HG03064 (cell line): ENCODE results near the gene ADD3.

ENCODE experiments used
- ATAC-seq: cut with Tn5 transposase; IDR thresholded peaks from one replicate; pipeline ENCODE4 v1.9.1; 2021; ENCODE audit warnings: low read depth; ENCODE audit not compliant: unreplicated experiment

Gene ADD3

DNA sequence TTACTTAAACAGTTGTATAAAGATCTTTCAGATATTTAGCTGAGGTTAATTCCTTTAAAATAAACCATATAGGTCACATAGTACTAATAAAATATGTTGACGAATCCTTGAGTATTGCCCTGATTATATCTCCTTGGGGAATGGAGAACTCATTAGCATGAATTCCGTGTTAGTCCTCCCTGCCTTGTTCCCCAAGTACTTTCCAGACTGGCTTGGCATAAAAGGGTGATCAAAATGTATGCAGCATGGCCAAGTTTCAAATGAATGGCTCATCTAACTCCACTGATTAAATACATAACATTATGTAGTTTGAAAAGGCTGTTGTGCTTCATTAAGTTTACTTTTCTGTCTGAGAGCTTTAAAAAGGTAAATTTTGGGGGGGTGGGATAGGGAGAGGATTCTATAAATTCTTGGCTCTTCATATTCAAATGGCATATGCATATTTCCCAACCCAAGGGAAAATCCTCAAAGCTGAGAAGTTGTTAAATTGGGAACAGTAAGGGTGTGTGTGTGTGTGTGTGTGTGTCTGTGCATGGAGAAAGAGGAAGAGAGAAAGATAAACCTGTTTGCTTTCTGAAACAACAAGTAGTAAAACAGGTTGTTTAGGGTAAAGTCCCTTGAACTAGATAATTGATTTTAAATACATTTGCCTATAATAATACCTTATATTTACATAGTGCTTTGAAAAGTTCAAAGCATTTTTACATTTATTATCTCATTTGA is 4.8 kb upstream of the ADD3 start:
- ATAC-seq, result no peak

DNA sequence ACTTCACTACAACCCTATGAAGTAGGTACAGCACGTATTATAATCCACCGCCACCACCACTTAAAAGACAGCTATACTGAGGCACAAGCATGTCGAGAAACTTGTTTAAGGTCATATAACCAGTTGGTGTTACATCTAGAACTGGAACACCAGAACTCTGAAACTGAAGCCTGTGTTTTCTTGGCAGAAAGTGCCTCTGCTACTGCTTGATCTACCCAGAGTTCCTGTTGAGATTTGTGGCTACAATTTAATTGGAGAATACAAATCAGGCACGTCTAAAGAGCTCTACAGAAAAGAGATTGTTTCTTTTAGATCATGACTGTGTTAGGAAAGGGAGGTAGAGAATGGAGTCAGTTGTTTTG is 4.3 kb upstream of the ADD3 start:
- ATAC-seq, result no peak

DNA sequence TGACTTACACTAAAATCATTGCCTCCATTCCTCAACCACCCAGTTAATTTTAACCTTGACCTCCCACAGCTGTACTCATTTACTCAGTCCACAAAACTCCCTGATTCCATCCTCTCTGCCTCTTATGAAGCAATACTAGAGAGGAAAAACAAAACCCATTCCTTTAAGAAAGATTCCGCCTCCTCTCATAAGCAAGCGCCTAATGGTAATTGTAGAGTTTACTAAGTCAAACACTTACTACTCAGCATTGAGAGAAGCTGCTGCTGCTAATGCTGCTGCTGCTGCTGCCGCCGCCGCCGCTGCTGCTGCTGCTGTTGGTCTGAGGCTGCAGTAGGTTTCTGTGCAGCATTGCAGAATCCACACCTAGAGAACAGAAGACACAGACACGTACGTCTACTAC is 2.1 kb upstream of the ADD3 start:
- no peak for ATAC-seq

DNA sequence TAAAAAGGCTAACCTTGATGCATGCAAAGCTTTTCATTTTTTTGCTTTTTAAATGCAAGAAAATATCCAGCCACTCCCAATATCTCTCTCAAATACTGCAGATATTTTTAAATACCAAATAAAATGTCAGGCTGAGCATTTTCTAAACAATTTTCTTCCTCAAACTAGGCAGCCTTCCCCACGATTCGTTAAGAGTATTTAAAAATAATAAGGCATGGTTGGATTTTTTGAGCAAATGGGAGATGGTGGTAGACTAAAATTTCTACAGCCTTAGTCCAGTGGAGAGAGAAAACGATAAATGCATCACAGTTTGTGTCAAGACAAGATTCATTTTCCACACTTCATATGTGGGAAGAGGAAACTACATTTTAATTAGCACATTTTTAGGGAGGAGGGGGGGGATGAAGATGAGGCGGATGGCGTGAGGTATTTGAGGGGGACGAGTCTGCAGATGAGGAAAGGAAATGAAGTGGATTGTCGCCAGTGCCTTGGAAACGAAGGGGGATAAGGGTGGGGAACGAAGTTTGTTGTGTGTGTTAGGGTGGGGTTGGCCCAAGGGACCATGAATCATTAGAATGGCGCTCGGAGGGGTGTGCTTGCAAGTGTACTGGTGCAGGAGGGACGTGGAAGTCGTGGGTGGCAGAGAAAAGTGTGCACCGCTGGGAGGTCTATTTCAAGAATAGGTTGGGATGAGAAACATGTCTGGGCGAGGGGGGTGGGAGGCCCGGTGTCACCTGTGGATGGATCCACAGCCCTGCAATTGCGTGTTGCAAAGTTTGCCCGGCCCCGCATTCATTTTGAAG is 1.2 kb upstream of the ADD3 start:
- no peak for ATAC-seq

DNA sequence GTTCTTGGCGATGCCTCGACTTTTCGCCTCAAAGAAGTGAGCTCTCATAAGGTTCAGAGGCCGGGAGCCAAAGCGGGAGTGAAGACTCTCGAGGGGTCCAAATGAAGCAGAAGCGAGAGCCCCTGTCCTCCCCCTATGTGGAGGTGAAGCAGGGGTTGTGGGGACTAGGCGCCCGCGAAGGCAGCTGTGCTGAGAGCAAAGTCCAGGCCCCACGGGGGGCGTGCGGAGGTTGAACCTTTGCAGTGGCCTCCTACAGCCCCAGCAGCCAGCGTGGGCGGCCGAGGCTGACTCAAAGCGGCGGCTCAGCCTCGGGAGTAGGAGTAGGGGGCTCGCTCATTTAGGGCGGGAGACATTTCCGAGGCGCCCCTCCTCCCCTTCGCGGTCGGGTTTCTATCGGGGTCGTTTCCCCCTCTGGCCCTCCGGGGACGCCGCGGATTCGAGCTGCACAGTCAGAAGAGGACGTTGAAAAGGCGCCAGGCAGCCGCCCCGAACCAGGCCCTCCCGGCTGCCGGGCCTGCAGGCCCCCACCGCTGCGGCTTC is 553 bp upstream of the ADD3 start:
- ATAC-seq, result peak; percentile 20

DNA sequence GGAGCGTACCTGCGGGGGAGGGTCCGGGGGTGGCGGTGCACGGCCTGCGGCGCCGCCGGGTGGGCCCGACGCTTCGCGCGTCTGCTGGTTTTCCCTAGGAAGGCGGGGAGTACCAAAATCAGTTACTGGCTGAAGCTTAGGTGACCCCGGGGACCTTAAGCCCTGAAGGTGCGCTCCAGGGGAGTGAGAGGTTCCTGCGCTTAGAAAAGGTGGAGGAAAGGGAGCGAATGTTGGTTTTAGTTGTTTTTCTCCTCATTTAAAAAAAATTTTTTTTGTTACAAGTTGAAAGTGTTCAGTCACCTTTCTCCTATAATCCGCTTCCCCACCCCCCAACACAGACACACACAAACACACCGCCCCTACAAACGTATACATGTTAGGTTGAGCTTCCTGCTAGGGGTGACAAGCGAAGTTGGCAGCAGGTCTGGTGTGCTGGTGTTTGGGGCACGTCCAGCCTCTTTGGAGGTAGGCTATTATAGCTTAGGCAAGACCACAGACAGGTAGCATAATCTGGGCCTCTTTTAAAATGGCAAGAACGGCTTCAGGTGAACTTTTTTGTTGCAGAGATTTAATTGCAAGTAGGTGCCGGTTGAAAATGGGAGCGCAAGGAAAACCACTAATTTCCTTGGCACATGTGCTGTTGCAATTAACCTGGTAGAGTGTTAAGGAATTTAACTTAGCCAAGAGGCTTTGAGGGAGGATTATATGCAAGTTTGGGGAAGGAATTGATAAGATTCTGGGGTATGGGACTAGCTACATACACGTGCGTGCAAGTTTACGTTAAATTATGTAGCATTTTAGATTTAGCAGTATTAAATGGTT is 945 bp downstream of the ADD3 start:
- peak; percentile 23 for ATAC-seq

DNA sequence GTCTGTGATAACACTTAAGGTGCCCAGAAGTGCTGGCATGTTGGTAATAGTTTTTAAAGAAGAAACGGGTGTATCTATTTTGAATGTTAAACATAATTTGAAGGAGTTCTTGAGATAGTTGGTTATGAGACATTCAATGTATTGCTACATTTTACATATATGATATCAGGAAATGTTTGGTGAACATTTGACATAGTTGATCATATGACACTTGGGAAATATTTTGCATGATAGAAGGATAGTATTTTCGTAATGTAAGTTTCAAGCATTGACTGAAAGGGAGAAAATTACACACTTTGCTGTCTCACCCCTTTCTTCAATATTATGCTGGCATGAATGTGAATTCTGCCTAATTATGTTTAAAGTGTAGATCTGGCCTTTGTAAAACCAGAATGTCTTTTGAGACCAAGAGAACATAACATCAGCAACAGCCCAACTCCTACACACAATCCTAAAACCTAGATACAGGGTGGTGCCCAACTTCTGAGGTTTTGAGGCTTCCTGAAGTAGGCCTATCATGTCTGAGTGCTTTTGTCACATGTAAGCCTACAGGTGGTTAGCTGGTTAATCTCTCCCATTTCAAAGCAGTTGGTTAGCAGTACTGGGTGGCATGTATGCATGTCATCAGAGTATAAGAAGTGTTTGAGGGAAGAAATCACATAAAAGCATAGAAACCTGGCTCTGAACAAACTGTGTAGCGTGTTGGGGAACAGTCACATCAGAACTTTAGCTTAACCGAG is 2.1 kb downstream of the ADD3 start:
- no peak for ATAC-seq

DNA sequence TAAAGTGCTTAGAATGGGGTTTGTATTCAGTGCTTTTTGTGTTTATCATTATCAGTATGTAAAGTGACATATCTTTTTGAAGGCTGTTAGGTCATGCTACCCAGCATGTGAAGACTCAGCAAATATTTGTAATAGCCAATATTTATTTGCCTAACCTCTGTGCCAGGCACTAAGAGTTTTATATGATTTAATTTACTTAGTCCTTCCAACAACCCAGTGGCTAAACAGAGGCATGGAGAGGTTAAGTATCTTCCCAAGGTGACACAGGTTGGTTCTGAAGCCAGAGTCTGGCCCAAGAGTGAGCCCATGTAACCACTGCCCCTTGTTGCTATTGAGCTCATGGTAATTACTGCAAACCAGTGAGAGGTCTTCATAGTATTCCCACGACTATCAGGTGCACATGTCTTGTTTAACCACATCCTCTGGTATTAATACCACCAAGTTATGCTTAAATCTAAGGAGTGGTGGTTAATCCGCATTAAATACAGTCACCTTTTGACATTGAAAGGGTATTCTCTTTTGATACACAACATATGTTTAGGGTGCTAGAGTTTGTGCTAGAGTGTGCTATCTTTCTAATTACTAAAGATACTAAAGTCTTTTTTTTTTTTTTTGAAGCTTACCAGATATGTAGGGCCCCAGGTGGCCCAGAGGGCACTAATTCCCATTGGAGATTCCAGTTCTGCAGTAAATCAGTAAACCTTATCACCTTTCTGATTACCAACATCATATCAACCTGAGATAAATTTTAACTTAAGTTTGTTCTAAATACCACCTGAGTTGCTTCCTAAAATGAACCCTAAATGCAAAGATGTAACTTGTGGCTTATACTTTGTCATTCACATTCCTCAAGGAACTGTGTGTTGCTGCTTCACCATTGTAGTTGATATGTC is 2.9 kb downstream of the ADD3 start:
- no peak for ATAC-seq

DNA sequence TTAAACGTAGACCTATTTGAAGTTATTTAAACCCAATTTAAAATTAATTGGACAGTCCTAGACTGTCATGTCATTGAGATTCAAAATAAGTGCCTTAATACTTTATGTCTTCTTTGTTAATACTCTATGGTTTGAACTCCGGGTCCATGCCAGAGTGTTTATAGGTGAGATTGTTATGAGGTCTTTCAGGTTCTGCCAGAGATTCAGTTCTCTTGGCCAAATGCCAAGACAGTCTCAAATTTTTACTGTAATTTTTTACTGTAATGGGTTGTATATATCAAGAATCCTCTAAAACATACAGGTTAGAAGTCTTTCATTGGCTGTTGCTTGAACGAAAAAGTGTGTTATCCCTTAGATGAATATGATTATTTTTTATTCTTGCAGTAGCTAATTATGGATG is 3.9 kb downstream of the ADD3 start:
- no peak for ATAC-seq

DNA sequence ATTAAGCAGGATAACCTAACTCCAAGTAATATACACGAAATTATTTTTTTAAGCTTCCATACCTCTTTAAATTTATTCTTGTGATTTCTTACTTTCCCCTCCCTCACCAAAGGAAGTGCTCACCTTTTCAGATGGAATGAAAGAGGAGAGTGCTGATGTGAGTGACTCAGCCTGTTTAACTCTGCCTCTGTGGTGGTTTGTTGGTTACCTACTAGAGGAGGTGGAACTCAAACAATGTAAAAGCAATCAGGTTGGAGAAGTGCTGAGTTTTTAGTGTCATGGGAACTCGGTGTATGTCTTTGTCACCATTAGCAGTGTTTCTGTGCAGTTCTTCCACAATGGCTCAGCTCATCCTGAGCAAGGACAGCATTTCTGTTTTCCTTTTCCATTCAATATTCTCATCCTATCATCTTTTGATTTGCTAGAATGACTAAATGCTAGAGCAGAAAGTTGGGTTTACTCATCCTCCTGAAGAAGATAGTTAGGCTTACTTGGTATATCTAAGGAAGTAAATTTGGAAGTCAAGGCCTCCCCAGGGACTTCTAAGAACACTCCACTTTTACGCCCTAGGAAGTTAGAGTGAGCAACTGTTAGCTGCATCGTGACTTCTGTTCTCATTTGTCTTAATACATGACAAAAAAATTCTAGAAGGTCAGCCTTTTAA is 6.0 kb downstream of the ADD3 start:
- peak; percentile 35 for ATAC-seq

DNA sequence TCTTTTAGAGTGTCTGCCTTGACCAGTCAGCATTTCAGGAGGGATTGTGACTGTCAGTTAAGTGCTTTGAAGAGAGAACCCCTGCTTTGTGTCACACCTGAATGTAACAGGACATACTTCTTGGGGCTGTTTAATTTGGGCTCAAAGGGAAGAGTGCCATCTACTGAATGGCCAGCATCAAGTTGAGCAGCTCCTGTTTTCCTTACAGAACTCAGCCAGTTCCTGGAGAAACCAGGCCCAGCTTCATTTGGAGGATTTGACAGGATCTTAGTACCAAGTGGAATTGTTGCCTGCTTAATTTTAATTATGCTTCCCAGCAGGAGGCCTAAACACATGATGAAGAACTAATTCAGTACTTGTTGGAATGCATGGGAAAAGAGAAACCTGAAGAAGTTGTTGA is 8.3 kb downstream of the ADD3 start:
- no peak for ATAC-seq

DNA sequence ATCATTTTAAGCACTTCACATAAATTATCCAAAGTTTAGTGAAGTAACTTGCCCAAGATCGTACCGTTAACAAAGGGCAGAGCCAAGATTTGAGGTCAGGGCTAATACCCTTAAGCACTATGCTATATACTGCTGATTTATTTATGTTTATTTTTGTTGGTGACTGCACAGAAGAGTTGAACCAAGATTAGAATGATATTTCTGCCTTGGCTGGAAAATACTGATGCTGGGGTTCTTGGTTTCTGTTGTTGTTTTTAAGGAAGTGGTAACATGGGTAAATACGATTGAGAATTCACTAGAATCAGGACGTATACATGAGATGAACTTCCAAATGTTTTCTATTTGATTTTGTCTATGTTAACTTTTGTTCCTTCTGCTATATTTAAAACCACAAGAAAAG is 9.3 kb downstream of the ADD3 start:
- ATAC-seq, result no peak

DNA sequence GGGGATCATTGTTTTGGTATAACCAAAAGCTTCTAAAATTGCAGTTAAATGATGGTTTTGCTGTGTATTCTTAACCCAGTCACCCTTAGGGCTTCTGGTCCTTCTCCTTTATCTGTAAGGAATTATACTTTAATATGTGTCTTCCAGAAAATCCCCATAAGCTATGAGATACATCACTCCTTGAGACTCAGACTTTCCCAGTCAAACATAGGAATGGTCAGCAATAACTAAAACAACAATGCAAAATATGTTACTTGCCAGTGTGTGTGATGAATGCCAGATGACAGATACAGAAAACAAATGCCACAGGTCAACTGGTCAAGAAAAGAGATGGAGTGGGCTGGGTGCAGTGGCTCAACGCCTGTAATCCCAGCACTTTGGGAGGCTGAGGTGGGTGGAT is 10.1 kb downstream of the ADD3 start:
- ATAC-seq, result no peak

DNA sequence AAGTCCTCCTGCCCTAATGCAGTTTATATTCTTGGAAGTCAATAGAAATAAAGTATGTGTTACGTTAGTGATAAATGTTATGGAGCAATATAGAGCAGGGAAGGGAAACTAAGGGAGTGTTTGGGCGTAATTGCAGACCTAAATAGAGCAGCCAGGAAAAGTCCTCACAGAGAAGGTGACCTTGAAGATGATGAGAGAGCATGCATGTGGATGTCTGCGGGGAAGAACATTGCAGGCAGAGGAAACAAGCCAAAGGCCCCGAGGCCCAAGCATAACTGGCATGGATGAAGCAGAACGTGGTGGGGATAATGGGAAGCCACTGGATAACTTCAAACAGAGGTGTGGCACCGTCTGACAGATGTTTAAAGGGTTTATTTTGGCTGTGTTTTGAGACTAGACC is 12.5 kb downstream of the ADD3 start:
- no peak for ATAC-seq

DNA sequence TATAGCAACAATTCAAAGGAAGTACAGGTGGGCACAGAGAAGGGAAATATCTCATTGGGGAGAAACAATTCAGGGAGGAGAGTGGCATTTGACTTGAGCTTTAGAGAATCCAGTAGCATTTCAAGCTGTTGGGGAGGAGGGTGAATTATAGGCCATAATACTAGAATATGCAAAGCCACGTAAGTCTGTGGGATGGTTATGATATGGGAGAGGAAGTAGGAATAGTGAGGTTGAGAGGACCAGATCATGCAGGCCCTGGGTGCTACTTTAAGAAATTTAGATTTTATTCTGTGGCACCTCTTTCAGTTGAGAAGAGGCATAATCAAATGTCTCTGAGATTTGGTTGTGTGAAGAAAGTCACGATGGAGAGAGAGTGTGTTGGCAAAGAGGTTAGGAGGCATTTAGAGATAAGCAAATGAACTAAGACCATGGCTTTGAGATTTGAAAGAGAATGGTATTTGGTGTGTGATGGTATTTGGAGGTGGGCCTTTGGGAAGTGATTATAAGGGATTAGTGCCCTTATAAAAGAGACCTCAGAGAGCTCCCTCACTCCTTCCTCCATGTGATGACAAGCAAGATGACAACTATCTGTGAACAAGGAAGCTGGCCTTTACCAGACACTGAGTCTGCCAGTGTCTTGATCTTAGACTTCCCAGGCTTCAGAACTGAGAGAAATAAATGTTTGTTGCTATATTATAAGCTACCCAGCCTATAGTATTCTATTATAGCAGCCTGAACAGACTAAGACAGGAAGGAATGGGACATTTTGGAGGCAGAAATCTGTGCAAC is 15.1 kb downstream of the ADD3 start:
- ATAC-seq, result no peak

DNA sequence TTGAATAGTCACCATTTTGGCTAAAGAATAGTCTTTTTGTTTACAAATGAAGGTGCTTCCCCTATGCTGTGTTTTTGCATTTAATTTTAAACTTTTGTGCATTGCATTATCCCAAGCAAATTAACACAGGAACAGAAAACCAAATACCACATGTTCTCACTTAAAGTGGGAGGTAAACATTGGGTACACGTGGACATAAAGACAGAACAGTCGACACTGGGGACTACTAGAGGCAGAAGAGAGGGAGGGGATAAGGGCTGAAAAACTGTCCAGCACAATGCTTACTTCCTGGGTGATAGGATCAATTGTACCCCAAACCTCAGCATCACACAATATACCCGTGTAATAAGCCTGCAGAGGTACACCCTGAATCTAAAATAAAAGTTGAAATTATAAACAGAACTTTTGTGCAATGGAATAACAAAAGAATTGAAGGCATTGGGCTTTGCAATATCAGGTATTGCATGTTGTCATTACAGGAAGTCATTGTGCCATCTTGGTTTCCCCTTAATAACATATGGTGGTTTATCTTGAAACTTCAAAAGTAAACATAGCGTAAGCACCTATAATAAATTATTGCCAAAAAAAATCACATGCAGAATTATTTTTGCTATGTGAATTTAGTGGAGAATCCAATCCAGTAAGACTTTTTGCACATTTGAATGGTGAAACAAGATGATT is 16.1 kb downstream of the ADD3 start:
- no peak for ATAC-seq

DNA sequence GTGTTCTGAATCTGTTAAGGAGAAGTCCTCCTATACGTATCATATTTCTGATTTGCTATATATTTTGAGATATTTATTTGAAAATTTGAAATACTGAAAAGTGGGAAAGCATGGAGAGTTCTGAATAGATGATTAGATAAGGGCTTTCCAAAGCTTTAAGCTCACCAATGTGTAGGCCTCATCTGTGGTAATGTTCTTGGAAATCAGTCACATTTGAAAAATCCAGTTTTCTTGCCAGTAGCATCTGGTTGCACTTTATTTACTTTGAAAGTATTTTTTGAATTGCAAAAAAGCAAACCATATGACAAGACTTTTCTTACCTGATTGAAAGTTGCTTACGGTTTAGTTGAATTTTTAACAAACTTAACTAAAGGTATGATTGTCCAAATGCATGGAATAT is 21.7 kb downstream of the ADD3 start:
- ATAC-seq, result no peak
